ENCODE results near the gene STPG4.
"Not testable (repeated sequence)": the region's sequence is repeated elsewhere in the genome, so short reads cannot be mapped to it uniquely, and the experiment has no call there.

The STPG4 gene

GRCh38 chr2:47186351-47186750, 31.2 kb upstream of the STPG4 start:
- TF ChIP-seq GLI2 (tag by site-specific recombination; IDR thresholded peaks at IDR 0.05; ENCODE audit: borderline replicate concordance, low read depth) (no peak), KLF9 (tag by site-specific recombination; IDR thresholded peaks at IDR 0.05; ENCODE audit: low read depth) (no peak), ZNF391 (tag by site-specific recombination; IDR thresholded peaks at IDR 0.05; ENCODE audit: borderline replicate concordance, low read depth) (no peak), ZNF362 (tag by site-specific recombination; IDR thresholded peaks at IDR 0.05) (no peak), ZNF214 (tag by site-specific recombination; IDR thresholded peaks at IDR 0.05; ENCODE audit: borderline replicate concordance) (no peak), ZNF621 (tag by site-specific recombination; IDR thresholded peaks at IDR 0.05) (no peak), GLIS1 (tag by site-specific recombination; IDR thresholded peaks at IDR 0.05) (no peak)
- TF ChIP-seq, protein P1, sequence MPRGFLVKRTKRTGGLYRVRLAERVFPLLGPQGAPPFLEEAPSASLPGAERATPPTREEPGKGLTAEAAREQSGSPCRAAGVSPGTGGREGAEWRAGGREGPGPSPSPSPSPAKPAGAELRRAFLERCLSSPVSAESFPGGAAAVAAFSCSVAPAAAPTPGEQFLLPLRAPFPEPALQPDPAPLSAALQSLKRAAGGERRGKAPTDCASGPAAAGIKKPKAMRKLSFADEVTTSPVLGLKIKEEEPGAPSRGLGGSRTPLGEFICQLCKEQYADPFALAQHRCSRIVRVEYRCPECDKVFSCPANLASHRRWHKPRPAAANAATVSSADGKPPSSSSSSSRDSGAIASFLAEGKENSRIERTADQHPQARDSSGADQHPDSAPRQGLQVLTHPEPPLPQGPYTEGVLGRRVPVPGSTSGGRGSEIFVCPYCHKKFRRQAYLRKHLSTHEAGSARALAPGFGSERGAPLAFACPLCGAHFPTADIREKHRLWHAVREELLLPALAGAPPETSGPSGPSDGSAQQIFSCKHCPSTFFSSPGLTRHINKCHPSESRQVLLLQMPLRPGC (tag by site-specific recombination; IDR thresholded peaks at IDR 0.05), result no peak
- POLR2A ChIA-PET, result no interaction called here
- no peak overlapping the region for H3K4me3 ChIP-seq (ENCODE audit: low read depth, low read length)
- no peaks in the 10 kb centered on the region for H3K36me3 ChIP-seq (ENCODE audit: control insufficient read depth in 2 of 2, insufficient read depth in 1 of 2, low read length in 2 of 2)
- CTCF ChIA-PET, result no interaction called here
- H3K27ac ChIP-seq (ENCODE audit: extremely low read depth, low read depth, low read length), result no peak overlapping the region
- H3K9me3 ChIP-seq (ENCODE audit: control insufficient read depth, insufficient read depth, low read depth, low read length), result no peaks in the 10 kb centered on the region
- peaks cover 2% of the 10 kb centered on the region; the same call in 1 of the 2 replicates for H3K4me1 ChIP-seq (ENCODE audit: control insufficient read depth, insufficient read depth, low read length)

- H3K36me3 ChIP-seq (ENCODE audit: control insufficient read depth in 2 of 2, insufficient read depth in 1 of 2, low read length in 2 of 2); H3K4me3 ChIP-seq (ENCODE audit: low read depth, low read length); H3K9me3 ChIP-seq (ENCODE audit: control insufficient read depth, insufficient read depth, low read depth, low read length); H3K4me1 ChIP-seq (ENCODE audit: control insufficient read depth, insufficient read depth, low read length); H3K27ac ChIP-seq (ENCODE audit: extremely low read depth, low read depth, low read length); POLR2A ChIA-PET: not testable (repeated sequence)
- peak; percentile 66 for TF ChIP-seq GLIS1 (tag by site-specific recombination; IDR thresholded peaks at IDR 0.05)
- CTCF ChIA-PET, result interaction anchor here (0.8 kb wide), 1 partner anchor 89 kb away, joined by 4 read pairs; no protein-coding TSS in a partner anchor
These were observed 30.0 kb upstream of the STPG4 start for GRCh38 chr2:47185098-47185497.

DNA sequence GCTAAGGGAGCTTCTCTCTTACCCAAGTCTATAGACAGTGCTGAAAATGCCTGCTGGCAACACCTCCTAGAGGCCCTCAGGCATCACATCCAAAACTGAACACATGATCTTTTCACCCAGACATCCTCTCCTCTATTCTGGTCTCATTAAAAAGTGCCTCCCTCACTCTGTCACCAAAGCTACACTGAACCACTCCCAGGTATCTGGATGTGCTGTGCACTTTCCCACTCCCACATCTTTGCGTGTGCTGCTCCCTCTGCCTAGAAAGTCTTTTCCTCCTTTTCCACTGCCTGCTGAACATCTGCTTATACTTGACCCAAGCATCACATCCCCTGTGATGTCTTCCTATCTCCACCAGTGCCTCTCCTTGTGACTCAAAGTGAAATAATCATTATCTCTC, 26.1 kb upstream of the STPG4 start:
- Histone ChIP-seq H3K4me1 (ENCODE audit: control insufficient read depth, insufficient read depth, low read length) (no peaks in the 10 kb centered on the region), H3K4me3 (ENCODE audit: low read depth, low read length) (no peak overlapping the region), H3K36me3 (ENCODE audit: control insufficient read depth in 2 of 2, insufficient read depth in 1 of 2, low read length in 2 of 2) (no peaks in the 10 kb centered on the region), H3K27ac (ENCODE audit: extremely low read depth, low read depth, low read length) (no peak overlapping the region), H3K9me3 (ENCODE audit: control insufficient read depth, insufficient read depth, low read depth, low read length) (no peaks in the 10 kb centered on the region)
- CTCF ChIA-PET, result interaction anchor here (1.3 kb wide), 1 partner anchor 92 kb away, joined by 3 read pairs; no protein-coding TSS in a partner anchor
- POLR2A ChIA-PET, result interaction anchor here (0.6 kb wide), 1 partner anchor 58 kb away, joined by 3 read pairs; no protein-coding TSS in a partner anchor
- no peak for TF ChIP-seq ZSCAN5A (tag by site-specific recombination; IDR thresholded peaks at IDR 0.05)
- TF ChIP-seq ZNF184 (tag by site-specific recombination; IDR thresholded peaks at IDR 0.05), result no peak
- no peak for TF ChIP-seq ZNF664 (tag by site-specific recombination; IDR thresholded peaks at IDR 0.05)
- no peak for TF ChIP-seq MYNN (tag by site-specific recombination; IDR thresholded peaks at IDR 0.05; ENCODE audit: borderline replicate concordance)
- TF ChIP-seq ZSCAN16 (tag by site-specific recombination; IDR thresholded peaks at IDR 0.05), result no peak
- TF ChIP-seq PRDM1 (tag by site-specific recombination; IDR thresholded peaks at IDR 0.05), result no peak
- no peak for TF ChIP-seq EGR2 (tag by site-specific recombination; IDR thresholded peaks at IDR 0.05; ENCODE audit: low read depth)
- no peak for TF ChIP-seq ZNF132 (tag by site-specific recombination; IDR thresholded peaks at IDR 0.05; ENCODE audit: borderline replicate concordance)
- no peak for TF ChIP-seq KLF1 (tag by site-specific recombination; IDR thresholded peaks at IDR 0.05)
- TF ChIP-seq ZNF555 (tag by site-specific recombination; conservative IDR thresholded peaks at IDR 0.05), result no peak
- no peak for TF ChIP-seq ZNF621 (tag by site-specific recombination; IDR thresholded peaks at IDR 0.05)

All from HEK293 (cell line).